ENCODE results near the gene B3GLCT.

The B3GLCT gene

DNA sequence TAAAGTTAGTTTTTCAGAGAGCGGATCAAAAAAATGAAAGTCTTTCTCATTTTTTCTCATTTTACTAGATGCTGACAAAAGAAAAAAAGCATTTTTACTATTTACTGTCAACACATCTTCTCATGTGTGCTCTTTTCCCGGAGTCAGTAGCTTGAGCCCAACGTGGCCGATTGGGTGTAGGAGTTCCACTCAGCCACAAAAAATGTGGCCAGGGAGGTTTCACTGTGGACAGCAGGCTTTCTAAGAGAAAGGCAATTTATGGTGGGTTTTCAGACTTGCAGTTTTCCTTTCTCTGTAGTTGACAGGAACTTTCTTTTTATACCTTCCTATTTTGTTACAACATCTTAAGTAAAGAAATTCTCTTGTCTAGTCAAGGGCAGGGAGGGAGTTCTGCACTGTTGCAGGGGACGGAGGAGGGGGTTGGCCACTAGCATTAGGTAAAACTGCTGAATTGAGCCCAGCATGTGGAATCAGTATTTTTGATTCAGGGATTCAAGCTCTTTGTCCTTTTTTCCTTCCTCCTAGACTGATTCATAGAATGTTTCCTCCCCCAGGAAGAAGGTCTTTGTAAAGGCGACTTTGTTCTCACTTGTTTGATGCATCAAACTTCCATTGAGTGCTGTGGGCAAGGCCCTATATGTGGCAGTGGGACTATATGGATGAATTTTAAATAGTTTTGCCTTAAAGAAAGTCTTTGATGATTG, 123.1 kb downstream of the B3GLCT start:
- TF ChIP-seq, protein P1, sequence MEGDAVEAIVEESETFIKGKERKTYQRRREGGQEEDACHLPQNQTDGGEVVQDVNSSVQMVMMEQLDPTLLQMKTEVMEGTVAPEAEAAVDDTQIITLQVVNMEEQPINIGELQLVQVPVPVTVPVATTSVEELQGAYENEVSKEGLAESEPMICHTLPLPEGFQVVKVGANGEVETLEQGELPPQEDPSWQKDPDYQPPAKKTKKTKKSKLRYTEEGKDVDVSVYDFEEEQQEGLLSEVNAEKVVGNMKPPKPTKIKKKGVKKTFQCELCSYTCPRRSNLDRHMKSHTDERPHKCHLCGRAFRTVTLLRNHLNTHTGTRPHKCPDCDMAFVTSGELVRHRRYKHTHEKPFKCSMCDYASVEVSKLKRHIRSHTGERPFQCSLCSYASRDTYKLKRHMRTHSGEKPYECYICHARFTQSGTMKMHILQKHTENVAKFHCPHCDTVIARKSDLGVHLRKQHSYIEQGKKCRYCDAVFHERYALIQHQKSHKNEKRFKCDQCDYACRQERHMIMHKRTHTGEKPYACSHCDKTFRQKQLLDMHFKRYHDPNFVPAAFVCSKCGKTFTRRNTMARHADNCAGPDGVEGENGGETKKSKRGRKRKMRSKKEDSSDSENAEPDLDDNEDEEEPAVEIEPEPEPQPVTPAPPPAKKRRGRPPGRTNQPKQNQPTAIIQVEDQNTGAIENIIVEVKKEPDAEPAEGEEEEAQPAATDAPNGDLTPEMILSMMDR (IDR thresholded peaks at IDR 0.05; ENCODE audit: borderline replicate concordance, control extremely low read depth, extremely low read depth, insufficient read depth, missing control alignments): no peak
- in situ Hi-C loops (cut with MboI; ENCODE audit: low sequenced_read_pairs, unreplicated experiment): no loop called here
- DNase-seq (ENCODE audit: low spot score): no peak

DNA sequence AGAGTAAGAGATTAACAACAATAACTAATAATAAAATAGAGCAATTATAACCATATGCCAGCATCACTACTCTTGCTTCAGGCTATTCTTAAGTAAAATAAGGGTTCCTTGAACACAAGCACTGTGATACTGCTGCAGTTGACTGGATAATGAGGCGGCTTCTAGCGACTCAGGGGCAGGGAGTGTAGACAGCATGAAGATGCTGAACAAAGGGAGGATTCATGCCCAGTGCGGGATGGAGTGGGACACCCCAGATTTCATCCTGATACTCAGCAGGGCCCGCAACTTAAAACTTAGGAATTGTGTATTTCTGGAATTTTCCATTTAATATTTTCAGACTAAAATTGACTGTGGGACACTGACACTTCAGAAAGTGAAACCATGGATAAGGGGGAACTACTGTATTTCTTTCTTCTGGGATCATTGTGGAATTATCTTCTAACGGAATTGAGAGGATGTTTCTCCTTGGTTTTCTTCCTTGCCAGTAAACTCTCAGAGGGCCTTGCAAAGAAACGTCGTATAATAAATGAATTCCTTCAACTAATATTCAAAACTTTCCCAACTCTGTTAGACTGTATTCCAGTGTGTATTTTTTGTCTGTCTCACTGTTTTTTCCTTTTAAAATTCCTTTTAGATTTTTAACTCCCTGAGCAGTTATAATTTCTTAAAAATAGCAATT, 127.5 kb downstream of the B3GLCT start:
- TF ChIP-seq, protein P1 (IDR thresholded peaks at IDR 0.05; ENCODE audit: borderline replicate concordance, control extremely low read depth, extremely low read depth, insufficient read depth, missing control alignments): no peak
- DNase-seq (ENCODE audit: low spot score): no peak
- in situ Hi-C loops (cut with MboI; ENCODE audit: low sequenced_read_pairs, unreplicated experiment): no loop called here

DNA sequence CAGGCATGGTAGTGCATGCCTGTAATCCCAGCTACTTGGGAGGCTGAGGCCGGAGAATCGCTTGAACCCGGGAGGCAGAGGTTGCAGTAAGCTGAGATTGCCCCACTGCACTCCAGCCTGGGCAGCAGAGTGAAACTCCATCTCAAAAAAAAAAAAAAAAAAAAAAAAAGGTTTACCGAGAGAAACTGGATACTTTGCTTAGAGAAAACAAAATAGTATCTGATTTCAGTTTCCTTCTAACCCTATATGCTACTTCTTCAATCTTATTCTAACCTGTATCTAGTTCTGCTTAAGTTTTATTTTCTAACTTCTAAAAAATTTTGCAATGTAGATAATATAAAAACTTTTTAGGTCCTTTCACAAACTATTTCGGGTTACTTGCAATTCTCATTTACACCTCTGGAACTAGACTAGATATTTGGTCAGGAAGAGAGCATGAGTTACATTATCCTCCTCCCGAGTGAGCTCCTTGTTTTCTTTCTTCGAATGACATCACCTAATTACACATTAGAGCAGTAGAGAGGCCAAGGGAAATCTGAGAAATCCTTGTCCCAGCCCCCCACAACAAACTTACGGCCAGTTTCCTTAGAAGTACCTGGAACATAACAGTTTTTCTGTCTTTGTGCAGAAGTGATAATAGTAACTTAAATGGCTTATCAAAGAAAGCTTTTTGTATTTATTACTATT, 128.9 kb downstream of the B3GLCT start:
- in situ Hi-C loops (cut with MboI; ENCODE audit: low sequenced_read_pairs, unreplicated experiment): no loop called here
- TF ChIP-seq, protein P1 (IDR thresholded peaks at IDR 0.05; ENCODE audit: borderline replicate concordance, control extremely low read depth, extremely low read depth, insufficient read depth, missing control alignments): no peak
- no peak for DNase-seq (ENCODE audit: low spot score)

DNA sequence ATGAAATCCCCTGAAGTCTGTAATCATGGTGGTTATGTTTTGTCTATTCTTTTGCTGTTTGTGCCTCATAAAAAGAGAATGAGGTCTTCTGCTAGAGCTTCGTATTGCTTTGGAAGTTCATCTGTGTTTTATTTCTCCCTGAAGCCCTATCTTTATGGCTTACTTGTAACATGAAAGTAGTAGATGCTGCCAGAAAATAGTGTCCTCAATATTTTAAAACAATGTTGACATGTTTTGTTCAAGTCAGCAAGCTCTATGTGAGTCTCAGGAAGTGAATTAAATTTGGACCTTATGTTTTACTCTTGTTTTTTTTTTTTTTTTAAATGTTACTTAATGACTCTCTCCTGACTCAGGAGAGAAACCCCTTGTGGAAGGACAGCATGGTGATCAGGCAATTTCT, 130.5 kb downstream of the B3GLCT start:
- no peak for DNase-seq (ENCODE audit: low spot score)
- TF ChIP-seq, protein P1 (IDR thresholded peaks at IDR 0.05; ENCODE audit: borderline replicate concordance, control extremely low read depth, extremely low read depth, insufficient read depth, missing control alignments): no peak
- in situ Hi-C loops (cut with MboI; ENCODE audit: low sequenced_read_pairs, unreplicated experiment): no loop called here

DNA sequence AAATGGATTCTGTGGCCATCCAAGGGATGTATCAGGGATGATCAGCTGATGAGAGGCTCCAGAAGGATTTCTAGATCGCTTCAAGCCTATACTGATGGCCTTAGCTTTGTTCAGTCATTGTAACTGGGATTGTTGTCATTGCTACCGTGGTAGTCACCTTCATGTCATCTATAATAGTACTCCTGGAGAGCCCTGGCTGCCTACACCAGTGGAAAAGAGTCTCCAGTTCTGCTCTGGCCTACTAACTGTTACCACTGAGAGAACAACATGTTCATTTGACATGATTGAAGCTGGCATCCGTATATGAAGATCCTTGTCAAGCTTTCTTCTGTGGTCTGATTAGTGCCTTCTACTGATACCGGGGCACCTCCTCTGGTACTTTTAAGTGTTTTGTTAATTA, 131.3 kb downstream of the B3GLCT start:
- no peak for DNase-seq (ENCODE audit: low spot score)
- TF ChIP-seq, protein P1 (IDR thresholded peaks at IDR 0.05; ENCODE audit: borderline replicate concordance, control extremely low read depth, extremely low read depth, insufficient read depth, missing control alignments): no peak
- in situ Hi-C loops (cut with MboI; ENCODE audit: low sequenced_read_pairs, unreplicated experiment): no loop called here

DNA sequence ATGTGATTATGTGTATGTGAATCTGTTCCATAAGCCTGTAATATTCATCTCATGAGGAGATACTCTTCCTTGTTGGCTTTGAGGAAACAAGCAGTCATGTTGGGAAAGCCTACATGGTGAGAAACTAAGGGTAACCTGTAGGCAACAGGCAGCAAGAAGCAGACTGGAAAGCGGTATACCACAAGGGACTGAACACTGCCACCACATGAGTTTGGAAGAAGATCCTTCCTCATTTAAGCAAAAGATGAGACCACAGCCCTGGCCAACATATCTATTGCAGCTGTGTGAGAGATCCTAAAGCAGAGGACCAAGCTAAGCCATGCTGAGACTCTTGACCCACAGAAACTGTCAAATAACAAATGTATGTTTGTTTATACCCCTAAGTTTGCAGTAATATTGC, 134.8 kb downstream of the B3GLCT start:
- in situ Hi-C loops (cut with MboI; ENCODE audit: low sequenced_read_pairs, unreplicated experiment): no loop called here
- TF ChIP-seq, protein P1 (IDR thresholded peaks at IDR 0.05; ENCODE audit: borderline replicate concordance, control extremely low read depth, extremely low read depth, insufficient read depth, missing control alignments): no peak
- no peak for DNase-seq (ENCODE audit: low spot score)

Measured in GM13976 (cell line).